ENCODE results near the gene HSPB7.

GRCh38 chr1:15983275-15983674 is 34.6 kb downstream of the HSPB7 start:
- TF ChIP-seq POLR2AphosphoS5 (IDR thresholded peaks at IDR 0.05; ENCODE audit: low read depth, low read length) (no peak), TAF1 (IDR thresholded peaks at IDR 0.05; ENCODE audit: borderline replicate concordance, insufficient read depth, low read length) (no peak), SIN3A (IDR thresholded peaks at IDR 0.05; ENCODE audit: borderline replicate concordance, insufficient read depth, low read length) (no peak), REST (IDR thresholded peaks at IDR 0.05; ENCODE audit: insufficient read depth in 1 of 2, low read depth in 2 of 2, low read length in 2 of 2) (no peak), FOXP2 (optimal IDR thresholded peaks at IDR 0.05; ENCODE audit: borderline replicate concordance, extremely low read depth, extremely low read length, insufficient read depth) (no peak)

All from PFSK-1 (cell line).